ENCODE results near the gene UBXN4. TPM values are rescaled to one million over a fixed set of nuclear protein-coding genes. Genes with fewer than 3 reads are reported as not detected.
"Not testable (repeated sequence)": the region's sequence is repeated elsewhere in the genome, so short reads cannot be mapped to it uniquely, and the experiment has no call there.

The UBXN4 gene, protein sequence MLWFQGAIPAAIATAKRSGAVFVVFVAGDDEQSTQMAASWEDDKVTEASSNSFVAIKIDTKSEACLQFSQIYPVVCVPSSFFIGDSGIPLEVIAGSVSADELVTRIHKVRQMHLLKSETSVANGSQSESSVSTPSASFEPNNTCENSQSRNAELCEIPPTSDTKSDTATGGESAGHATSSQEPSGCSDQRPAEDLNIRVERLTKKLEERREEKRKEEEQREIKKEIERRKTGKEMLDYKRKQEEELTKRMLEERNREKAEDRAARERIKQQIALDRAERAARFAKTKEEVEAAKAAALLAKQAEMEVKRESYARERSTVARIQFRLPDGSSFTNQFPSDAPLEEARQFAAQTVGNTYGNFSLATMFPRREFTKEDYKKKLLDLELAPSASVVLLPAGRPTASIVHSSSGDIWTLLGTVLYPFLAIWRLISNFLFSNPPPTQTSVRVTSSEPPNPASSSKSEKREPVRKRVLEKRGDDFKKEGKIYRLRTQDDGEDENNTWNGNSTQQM
- total RNA-seq, result 100 to 1,000 TPM; 122 to 156 TPM

DNA sequence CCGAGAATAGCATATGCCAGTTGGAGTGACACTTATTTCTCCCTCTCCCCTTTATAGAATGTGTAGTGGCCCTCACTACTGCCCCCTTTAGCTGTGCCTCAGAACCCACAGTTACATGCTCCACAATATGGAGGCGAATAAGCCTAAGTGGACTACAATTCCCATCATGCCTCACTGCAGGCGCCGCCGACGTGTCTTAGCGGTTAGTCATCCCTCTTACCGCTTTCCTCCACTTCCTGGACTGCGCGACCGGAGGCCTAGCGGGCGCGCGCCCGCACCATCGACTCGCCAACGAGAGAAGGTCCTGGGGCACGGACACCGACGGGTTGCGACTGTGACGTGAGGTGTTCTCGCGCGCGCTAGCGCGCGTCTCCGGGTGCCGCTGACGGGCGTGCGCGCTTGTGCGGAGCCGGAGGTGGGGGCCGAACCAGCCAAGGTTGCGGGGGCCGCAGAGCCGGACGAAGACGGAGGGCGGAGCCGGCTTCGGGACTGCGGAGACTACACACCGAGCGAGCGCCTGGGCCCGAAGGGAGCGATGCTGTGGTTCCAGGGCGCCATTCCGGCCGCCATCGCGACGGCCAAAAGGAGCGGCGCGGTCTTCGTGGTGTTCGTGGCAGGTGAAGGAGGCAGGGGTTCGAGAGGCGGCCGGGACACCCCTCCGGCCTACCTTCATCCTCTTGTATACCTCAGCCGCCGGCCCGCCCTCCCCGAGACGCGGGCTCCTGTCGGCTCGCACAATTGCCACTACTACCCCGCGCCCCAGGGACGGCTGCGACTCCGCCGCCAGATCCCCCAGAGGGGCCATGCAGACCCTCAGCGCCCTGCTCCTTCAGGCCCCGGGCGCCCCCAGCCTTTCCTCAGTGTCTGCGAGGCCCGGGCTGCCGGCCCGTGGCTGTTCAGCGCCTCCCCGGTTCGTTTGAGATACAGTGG lies at the start of gene UBXN4:
Gene UBXN4, plus strand, starts transcription at position 461 of the 930 bp plus-strand sequence. Its CDS starts 75 bp downstream, at position 536.
- no peaks in the 10 kb centered on the region for H3K27me3 Mint-ChIP-seq
- ATAC-seq (replicated peaks), result peak; percentile 94
- H3K36me3 Mint-ChIP-seq (ENCODE audit: low read depth), result peaks cover 39% of the 10 kb centered on the region
- no peaks in the 10 kb centered on the region for H3K9me3 Mint-ChIP-seq
- H3K4me1 Mint-ChIP-seq, result peaks cover 26% of the 10 kb centered on the region
- H3K4me3 Mint-ChIP-seq, result peak within 1 kb of the TSS; percentile 90
- H3K27ac Mint-ChIP-seq, result peak within 1 kb of the TSS; percentile 96

GRCh38 chr2:135694711-135695110 lies 46.9 kb upstream of the UBXN4 start:
- no peak for ATAC-seq (replicated peaks)
- Mint-ChIP-seq H3K27ac (peak overlapping the region; percentile 20), H3K4me3 (no peak overlapping the region), H3K4me1 (peaks cover 3% of the 10 kb centered on the region), H3K9me3 (no peaks in the 10 kb centered on the region), H3K27me3 (no peaks in the 10 kb centered on the region), H3K36me3 (ENCODE audit: low read depth) (peaks cover 14% of the 10 kb centered on the region)

DNA sequence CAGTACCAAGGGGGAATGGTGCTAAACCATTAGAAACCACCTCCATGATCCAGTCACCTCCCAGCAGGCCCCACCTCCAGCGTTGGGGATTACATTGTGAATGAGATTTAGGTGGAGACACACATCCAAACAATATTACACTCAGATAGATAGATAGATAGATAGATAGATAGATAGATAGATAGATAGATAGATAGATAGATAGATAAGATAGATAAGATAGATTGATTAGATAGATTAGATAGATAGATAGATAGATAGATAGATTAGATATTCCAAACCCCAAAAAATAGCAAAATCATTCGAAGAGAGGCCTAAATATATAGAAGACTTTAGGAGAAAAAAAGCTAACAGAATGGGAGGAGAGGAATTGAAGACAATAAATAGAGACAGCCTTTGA lies 42.8 kb upstream of the UBXN4 start:
- no peaks in the 10 kb centered on the region for H3K9me3 Mint-ChIP-seq
- ATAC-seq (replicated peaks), result no peak
- no peak overlapping the region for H3K4me3 Mint-ChIP-seq
- H3K27ac Mint-ChIP-seq, result no peak overlapping the region
- H3K27me3 Mint-ChIP-seq, result no peaks in the 10 kb centered on the region
- no peaks in the 10 kb centered on the region for H3K4me1 Mint-ChIP-seq
- H3K36me3 Mint-ChIP-seq (ENCODE audit: low read depth), result peaks cover 14% of the 10 kb centered on the region

DNA sequence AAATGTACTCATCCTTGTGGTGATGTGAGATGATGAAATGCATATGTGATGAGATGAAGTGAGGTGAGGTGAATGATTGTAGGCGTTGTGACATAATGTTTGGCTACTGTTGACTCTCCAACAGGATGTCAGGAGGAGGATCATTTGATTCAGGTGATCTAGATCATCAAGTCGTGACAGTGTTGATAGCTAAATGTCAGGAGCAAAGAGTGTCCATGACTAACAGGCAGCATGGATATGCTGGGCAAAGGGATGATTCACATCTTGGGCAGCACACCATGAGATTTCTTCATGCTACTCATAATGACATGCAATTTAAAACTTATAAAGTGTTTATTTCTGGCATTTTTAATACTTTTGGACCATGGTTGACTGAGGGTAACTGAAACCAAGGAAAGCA lies 40.2 kb upstream of the UBXN4 start:
- H3K27ac Mint-ChIP-seq, result no peak overlapping the region
- no peaks in the 10 kb centered on the region for H3K36me3 Mint-ChIP-seq (ENCODE audit: low read depth)
- no peaks in the 10 kb centered on the region for H3K27me3 Mint-ChIP-seq
- H3K4me3 Mint-ChIP-seq, result no peak overlapping the region
- ATAC-seq (replicated peaks), result peak; percentile 26
- H3K9me3 Mint-ChIP-seq, result no peaks in the 10 kb centered on the region
- H3K4me1 Mint-ChIP-seq, result no peaks in the 10 kb centered on the region

DNA sequence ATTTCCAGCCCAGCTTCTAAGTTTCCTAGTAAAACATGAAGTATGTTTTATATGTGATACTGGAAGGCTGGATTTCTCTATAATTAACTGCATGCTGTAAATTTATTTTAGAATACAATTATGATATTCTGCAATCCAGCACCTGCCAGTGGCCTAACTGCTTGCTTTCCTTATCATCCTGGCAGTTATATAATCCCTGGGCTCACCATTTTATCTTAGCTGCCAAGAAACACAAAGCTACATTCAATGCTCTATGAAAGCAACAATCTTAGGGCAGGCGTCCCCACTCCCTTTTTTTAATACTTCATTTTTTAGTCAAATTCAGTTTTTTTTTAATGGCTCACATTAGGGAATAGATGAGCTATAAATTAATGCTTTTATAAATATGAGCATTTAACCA lies 38.4 kb upstream of the UBXN4 start:
- Mint-ChIP-seq H3K27me3 (no peaks in the 10 kb centered on the region), H3K4me1 (no peaks in the 10 kb centered on the region), H3K36me3 (ENCODE audit: low read depth) (no peaks in the 10 kb centered on the region), H3K9me3 (no peaks in the 10 kb centered on the region), H3K4me3 (no peak overlapping the region), H3K27ac (no peak overlapping the region)
- no peak for ATAC-seq (replicated peaks)

- H3K9me3 Mint-ChIP-seq; H3K4me3 Mint-ChIP-seq; H3K27me3 Mint-ChIP-seq; H3K36me3 Mint-ChIP-seq (ENCODE audit: low read depth); H3K27ac Mint-ChIP-seq; ATAC-seq (replicated peaks); H3K4me1 Mint-ChIP-seq: not testable (repeated sequence)
Observed at GRCh38 chr2:135704075-135704474, 37.6 kb upstream of the UBXN4 start.

- Mint-ChIP-seq H3K27me3 (no peaks in the 10 kb centered on the region), H3K9me3 (no peaks in the 10 kb centered on the region), H3K36me3 (ENCODE audit: low read depth) (peaks cover 10% of the 10 kb centered on the region), H3K27ac (no peak overlapping the region), H3K4me3 (no peak overlapping the region), H3K4me1 (peaks cover 5% of the 10 kb centered on the region)
- no peak for ATAC-seq (replicated peaks)
Observed at GRCh38 chr2:135708159-135708558, 33.5 kb upstream of the UBXN4 start.

DNA sequence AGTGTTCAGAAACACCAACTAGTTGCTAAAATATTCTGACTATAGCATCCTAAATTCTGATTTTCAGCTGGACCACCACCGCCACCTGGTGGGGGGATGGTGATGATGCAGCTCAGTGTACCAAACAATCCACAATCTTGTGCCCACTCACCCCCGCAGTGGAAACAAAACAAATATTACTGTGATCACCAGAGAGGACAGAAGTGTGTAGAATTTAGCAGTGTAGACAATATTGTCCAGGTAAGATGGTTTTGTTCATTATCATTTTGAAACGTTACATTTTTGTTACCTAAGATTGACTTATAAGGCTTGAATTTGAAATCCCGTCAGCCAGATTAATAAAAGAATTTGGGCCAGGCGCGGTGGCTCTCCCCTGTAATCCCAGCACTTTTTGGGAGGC lies 31.7 kb upstream of the UBXN4 start:
- Mint-ChIP-seq H3K27me3 (no peaks in the 10 kb centered on the region), H3K4me1 (peaks cover 5% of the 10 kb centered on the region), H3K27ac (no peak overlapping the region), H3K4me3 (no peak overlapping the region), H3K36me3 (ENCODE audit: low read depth) (peaks cover 13% of the 10 kb centered on the region), H3K9me3 (no peaks in the 10 kb centered on the region)
- ATAC-seq (replicated peaks), result peak; percentile 59

GRCh38 chr2:135715086-135715485 lies 26.6 kb upstream of the UBXN4 start:
- H3K4me1 Mint-ChIP-seq; H3K9me3 Mint-ChIP-seq; H3K4me3 Mint-ChIP-seq; H3K27ac Mint-ChIP-seq; ATAC-seq (replicated peaks); H3K27me3 Mint-ChIP-seq: not testable (repeated sequence)
- peaks cover 31% of the 10 kb centered on the region for H3K36me3 Mint-ChIP-seq (ENCODE audit: low read depth)

- peaks cover 24% of the 10 kb centered on the region for H3K36me3 Mint-ChIP-seq (ENCODE audit: low read depth)
- no peak overlapping the region for H3K27ac Mint-ChIP-seq
- no peak overlapping the region for H3K4me3 Mint-ChIP-seq
- H3K9me3 Mint-ChIP-seq, result no peaks in the 10 kb centered on the region
- no peaks in the 10 kb centered on the region for H3K4me1 Mint-ChIP-seq
- ATAC-seq (replicated peaks), result no peak
- H3K27me3 Mint-ChIP-seq, result no peaks in the 10 kb centered on the region
Observed at GRCh38 chr2:135728064-135728743, 13.5 kb upstream of the UBXN4 start.

DNA sequence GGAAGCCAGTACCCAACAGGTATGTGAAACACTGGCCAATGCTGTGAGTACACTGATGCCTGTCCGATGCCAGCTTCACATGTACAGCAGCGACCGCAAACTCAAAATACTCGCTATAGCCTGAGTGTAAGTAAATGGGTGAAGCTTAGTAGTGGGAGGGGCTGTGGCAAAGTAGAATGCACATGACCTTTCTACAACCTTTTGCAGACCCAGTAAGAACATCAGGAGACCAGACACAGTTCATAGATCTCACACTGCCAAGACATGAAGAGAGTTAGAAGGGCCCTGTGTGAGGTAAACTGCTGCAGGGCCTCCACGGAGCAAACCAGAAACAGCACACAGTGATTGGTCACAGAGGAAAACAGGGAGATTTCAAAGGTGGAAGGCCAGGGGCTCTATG lies 9.1 kb upstream of the UBXN4 start:
- H3K4me3 Mint-ChIP-seq, result no peak overlapping the region
- no peak for ATAC-seq (replicated peaks)
- no peak overlapping the region for H3K27ac Mint-ChIP-seq

GRCh38 chr2:135733045-135733444 lies 8.6 kb upstream of the UBXN4 start:
- H3K36me3 Mint-ChIP-seq (ENCODE audit: low read depth), result no peaks in the 10 kb centered on the region
- H3K27ac Mint-ChIP-seq, result no peak overlapping the region
- no peaks in the 10 kb centered on the region for H3K4me1 Mint-ChIP-seq
- H3K4me3 Mint-ChIP-seq, result no peak overlapping the region
- no peaks in the 10 kb centered on the region for H3K9me3 Mint-ChIP-seq
- H3K27me3 Mint-ChIP-seq, result no peaks in the 10 kb centered on the region
- ATAC-seq (replicated peaks), result no peak

More for the DNA sequence above, 9.1 kb upstream of the UBXN4 start:
- Mint-ChIP-seq H3K36me3 (ENCODE audit: low read depth) (no peaks in the 10 kb centered on the region), H3K4me1 (no peaks in the 10 kb centered on the region), H3K9me3 (no peaks in the 10 kb centered on the region), H3K27me3 (no peaks in the 10 kb centered on the region)

DNA sequence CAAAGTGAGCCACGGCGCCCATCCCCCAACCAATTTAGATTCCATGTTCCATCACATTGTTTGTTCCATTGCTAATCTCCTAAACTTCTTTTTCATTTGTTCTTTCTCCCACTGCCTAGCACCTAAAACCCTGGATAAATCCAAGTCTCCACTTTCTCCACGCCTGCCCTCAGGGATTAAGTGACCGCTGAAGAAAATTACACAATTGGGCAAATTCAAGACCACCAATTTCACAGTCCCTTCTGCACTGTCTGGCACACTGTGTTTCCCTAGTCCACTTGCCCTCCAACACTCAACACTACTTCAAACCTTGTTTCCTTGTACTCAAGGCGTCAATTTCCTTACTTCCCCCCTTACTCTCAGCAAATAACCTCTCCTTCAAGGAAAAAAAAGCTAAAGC lies 5.1 kb upstream of the UBXN4 start:
- no peak for ATAC-seq (replicated peaks)
- H3K4me1 Mint-ChIP-seq, result peaks cover 5% of the 10 kb centered on the region
- H3K4me3 Mint-ChIP-seq, result no peak overlapping the region
- no peak overlapping the region for H3K27ac Mint-ChIP-seq
- no peaks in the 10 kb centered on the region for H3K27me3 Mint-ChIP-seq
- H3K36me3 Mint-ChIP-seq (ENCODE audit: low read depth), result no peaks in the 10 kb centered on the region
- no peaks in the 10 kb centered on the region for H3K9me3 Mint-ChIP-seq

GRCh38 chr2:135740206-135740605 lies 1.4 kb upstream of the UBXN4 start:
- no peak for ATAC-seq (replicated peaks)
- no peaks in the 10 kb centered on the region for H3K9me3 Mint-ChIP-seq
- H3K36me3 Mint-ChIP-seq (ENCODE audit: low read depth), result peaks cover 25% of the 10 kb centered on the region

More at GRCh38 chr2:135740206-135740605, 1.4 kb upstream of the UBXN4 start:
- H3K4me1 Mint-ChIP-seq, result peaks cover 18% of the 10 kb centered on the region
- H3K4me3 Mint-ChIP-seq, result no peak overlapping the region
- no peak overlapping the region for H3K27ac Mint-ChIP-seq
- H3K27me3 Mint-ChIP-seq, result no peaks in the 10 kb centered on the region
